Measurements from ENCODE around the gene IGSF8.
"Not testable (repeated sequence)": the region's sequence is repeated elsewhere in the genome, so short reads cannot be mapped to it uniquely, and the experiment has no call there.

Gene IGSF8

GRCh38 chr1:160125746-160126145, 27.3 kb upstream of the IGSF8 start:
- DNase-seq, result no peak

- DNase-seq, result no peak
These were observed 26.5 kb upstream of the IGSF8 start for GRCh38 chr1:160124705-160125478.

- DNase-seq, result no peak
These were observed 25.3 kb upstream of the IGSF8 start for GRCh38 chr1:160123726-160124125.

- DNase-seq, result no peak
These were observed 24.6 kb upstream of the IGSF8 start for GRCh38 chr1:160122978-160123495.

GRCh38 chr1:160121388-160121787, 23.0 kb upstream of the IGSF8 start:
- DNase-seq, result no peak

GRCh38 chr1:160120797-160121196, 22.4 kb upstream of the IGSF8 start:
- no peak for DNase-seq

GRCh38 chr1:160118928-160119327, 20.5 kb upstream of the IGSF8 start:
- no peak for DNase-seq

- DNase-seq, result no peak
These were observed 19.3 kb upstream of the IGSF8 start for GRCh38 chr1:160117709-160118183.

GRCh38 chr1:160117300-160117699, 18.9 kb upstream of the IGSF8 start:
- DNase-seq, result no peak

GRCh38 chr1:160116283-160117147, 18.1 kb upstream of the IGSF8 start:
- no peak for DNase-seq

- DNase-seq, result no peak
These were observed 17.3 kb upstream of the IGSF8 start, which contains the start of gene ATP1A2 for GRCh38 chr1:160115545-160116282. TSS of gene ATP1A2 (plus strand) at chr1:160115759. CDS start at chr1:160115862, 103 bp downstream.

- DNase-seq, result no peak
These were observed 15.7 kb upstream of the IGSF8 start for GRCh38 chr1:160114085-160114484.

- DNase-seq, result no peak
These were observed 15.0 kb upstream of the IGSF8 start for GRCh38 chr1:160113407-160113806.

- no peak for DNase-seq
These were observed 13.9 kb upstream of the IGSF8 start for GRCh38 chr1:160112357-160112756.

GRCh38 chr1:160111462-160111861, 13.0 kb upstream of the IGSF8 start:
- not testable (repeated sequence) for DNase-seq

- no peak for DNase-seq
These were observed 11.3 kb upstream of the IGSF8 start for GRCh38 chr1:160109686-160110085.

- DNase-seq, result peak in 1 of 2 experiments; percentile 36
These were observed 10.7 kb upstream of the IGSF8 start for GRCh38 chr1:160108888-160109662.

- no peak for DNase-seq
These were observed 9.1 kb upstream of the IGSF8 start for GRCh38 chr1:160107512-160107911.

GRCh38 chr1:160105155-160105554, 6.7 kb upstream of the IGSF8 start:
- DNase-seq, result no peak

- DNase-seq, result no peak
These were observed 6.1 kb upstream of the IGSF8 start for GRCh38 chr1:160104486-160104885.

GRCh38 chr1:160103658-160104408, 5.4 kb upstream of the IGSF8 start:
- DNase-seq, result no peak

All from stimulated activated CD4-positive, alpha-beta T cell treated with anti-CD3 and anti-CD28 coated beads, Interleukin-4, amount 100 ng/mL, for 4 hours (primary cell).